A549 (cell line): ENCODE measurements around the gene GAP43.

Experiments
- HDAC2 ChIP-seq: fragments of 200-600 bp; sonication (generic); IDR thresholded peaks from 2 replicates; pipeline ENCODE4 v1.6.1; 2016
- NFE2L2 ChIP-seq: fragments of 150-350 bp; conservative IDR thresholded peaks from 2 replicates; pipeline ENCODE4 v1.6.1; 2014; ENCODE audit warnings: low read length
- NR3C1 ChIP-seq: fragments of >200 bp; sonication (Bioruptor Twin); formaldehyde crosslinking; IDR thresholded peaks from 3 replicates; pipeline ENCODE4 v1.6.1; 2017
- POLR2A ChIP-seq: IDR thresholded peaks from 2 replicates; pipeline ENCODE4 v1.6.1; 2012; ENCODE audit warnings: mild to moderate bottlenecking, low read length
- RAD21 ChIP-seq, 2 experiments: fragments of >200 bp in 1 of 2; sonication (Bioruptor Twin) in 1 of 2; formaldehyde crosslinking in 1 of 2; IDR thresholded peaks in 1 of 2; conservative IDR thresholded peaks in 1 of 2; 2 replicates in 1 of 2; 3 replicates in 1 of 2; pipeline ENCODE4 v1.6.1; 2012 to 2018; ENCODE audit warnings: inconsistent platforms in 1 of 2
- REST ChIP-seq: fragments of 200-600 bp; sonication (generic); IDR thresholded peaks from 2 replicates; pipeline ENCODE4 v1.6.1; 2016; ENCODE audit warnings: antibody characterized with exemption, mild to moderate bottlenecking, moderate library complexity
- RNF2 ChIP-seq: fragments of 200-600 bp; sonication (generic); IDR thresholded peaks from 2 replicates; pipeline ENCODE4 v1.6.1; 2016; ENCODE audit warnings: low read depth, mild to moderate bottlenecking, antibody characterized with exemption, moderate library complexity, borderline replicate concordance
- TF ChIP-seq, protein P1 (sequence below): fragments of >200 bp; sonication (Bioruptor Twin); formaldehyde crosslinking; IDR thresholded peaks from 3 replicates; pipeline ENCODE4 v1.5.1; 2016
- TF ChIP-seq, protein P2 (sequence below): IDR thresholded peaks from 2 replicates; pipeline ENCODE4 v1.6.1; 2012

GRCh38 chr3:115576325-115576875 lies 46.9 kb upstream of the GAP43 start:
- TF ChIP-seq NFE2L2 (no peak), POLR2A (no peak), REST (no peak), HDAC2 (no peak), RNF2 (no peak), RAD21 (conservative IDR thresholded peaks at IDR 0.05 in 1 of 2, IDR thresholded peaks at IDR 0.05 in 1 of 2) (no peak), NR3C1 (no peak)
- TF ChIP-seq, protein P1, sequence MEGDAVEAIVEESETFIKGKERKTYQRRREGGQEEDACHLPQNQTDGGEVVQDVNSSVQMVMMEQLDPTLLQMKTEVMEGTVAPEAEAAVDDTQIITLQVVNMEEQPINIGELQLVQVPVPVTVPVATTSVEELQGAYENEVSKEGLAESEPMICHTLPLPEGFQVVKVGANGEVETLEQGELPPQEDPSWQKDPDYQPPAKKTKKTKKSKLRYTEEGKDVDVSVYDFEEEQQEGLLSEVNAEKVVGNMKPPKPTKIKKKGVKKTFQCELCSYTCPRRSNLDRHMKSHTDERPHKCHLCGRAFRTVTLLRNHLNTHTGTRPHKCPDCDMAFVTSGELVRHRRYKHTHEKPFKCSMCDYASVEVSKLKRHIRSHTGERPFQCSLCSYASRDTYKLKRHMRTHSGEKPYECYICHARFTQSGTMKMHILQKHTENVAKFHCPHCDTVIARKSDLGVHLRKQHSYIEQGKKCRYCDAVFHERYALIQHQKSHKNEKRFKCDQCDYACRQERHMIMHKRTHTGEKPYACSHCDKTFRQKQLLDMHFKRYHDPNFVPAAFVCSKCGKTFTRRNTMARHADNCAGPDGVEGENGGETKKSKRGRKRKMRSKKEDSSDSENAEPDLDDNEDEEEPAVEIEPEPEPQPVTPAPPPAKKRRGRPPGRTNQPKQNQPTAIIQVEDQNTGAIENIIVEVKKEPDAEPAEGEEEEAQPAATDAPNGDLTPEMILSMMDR = no peak
- TF ChIP-seq, protein P2, sequence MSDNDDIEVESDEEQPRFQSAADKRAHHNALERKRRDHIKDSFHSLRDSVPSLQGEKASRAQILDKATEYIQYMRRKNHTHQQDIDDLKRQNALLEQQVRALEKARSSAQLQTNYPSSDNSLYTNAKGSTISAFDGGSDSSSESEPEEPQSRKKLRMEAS = no peak
